K562 (cell line): ENCODE measurements around the gene MYLK2. TPM values are rescaled to one million over a fixed set of nuclear protein-coding genes. Genes with fewer than 3 reads are reported as not detected.

Source experiments
- ATAC-seq: fragments of 200-7000 bp; cut with Tn5 transposase; 3 replicates; pipeline ENCODE4 v1.9.1; 2020; ENCODE audit warnings: moderate library complexity
- BruUV-seq: library from RNA; stranded (reverse); fragments of 400-500 nt; replicated peaks from 2 replicates; lab custom pipeline; 2021; lab: Mats Ljungman, UMichigan
- CTCF ChIA-PET: fragments of 300-600 bp; formaldehyde crosslinking; extraction: SDS; loops from one replicate; lab custom pipeline; 2021; ENCODE audit warnings: low intra/inter-chr PET ratio; lab: Yijun Ruan, JAX
- POLR2A ChIA-PET: fragments of 300-600, 350-650 bp; sonication (Branson Sonifier 250); formaldehyde crosslinking; extraction: SDS; loops from one replicate; lab custom pipeline; 2021; ENCODE audit warnings: antibody characterized with exemption, inconsistent platforms; lab: Yijun Ruan, JAX
- DNase-seq, 4 experiments: peaks; one replicate each; pipeline versions ENCODE4 v3.0.0 to v3.0.0-alpha.2; 2011 to 2018; ENCODE audit warnings: low spot score in 3 of 4, mixed read lengths in 3 of 4; ENCODE audit errors: extremely low read depth in 1 of 4
- FAIRE-seq: peaks from 2 replicates; lab custom pipeline; 2011; peaks lifted over from hg19 to GRCh38; lab: Jason Lieb, UNC
- H2AFZ ChIP-seq: 2 replicates; pipeline ENCODE4 v1.6.0; 2011; ENCODE audit warnings: low read depth, low read length, control low read depth, inconsistent platforms
- H3K27ac ChIP-seq: fragments of 200-600 bp; 3 replicates; pipeline ENCODE4 v1.8.0; 2011; ENCODE audit warnings: low read depth, mild to moderate bottlenecking, control low read depth, inconsistent platforms, low read length, moderate library complexity, mixed read lengths; ENCODE audit errors: extremely low read depth
- H3K27me3 ChIP-seq, 2 experiments: fragments of 300-600 bp in 1 of 2; 2 replicates in 1 of 2; 3 replicates in 1 of 2; pipeline versions ENCODE4 v1.6.0 to v1.8.0; 2011; ENCODE audit warnings: inconsistent platforms in 2 of 2, low read length in 2 of 2, mild to moderate bottlenecking in 1 of 2, mixed read lengths in 1 of 2, moderate library complexity in 1 of 2; ENCODE audit not compliant: control insufficient read depth in 2 of 2, insufficient read depth in 2 of 2
- H3K36me3 ChIP-seq: fragments of 300-600 bp; 3 replicates; pipeline ENCODE4 v1.8.0; 2011; ENCODE audit warnings: mild to moderate bottlenecking, low read length, inconsistent platforms; ENCODE audit not compliant: control insufficient read depth, insufficient read depth
- H3K4me1 ChIP-seq, 2 experiments: fragments of 200-600 bp in 1 of 2; replicated peaks in 1 of 2; 2 replicates in 1 of 2; 3 replicates in 1 of 2; pipeline versions ENCODE4 v1.5.1 to v1.8.0; 2011; ENCODE audit warnings: inconsistent platforms in 2 of 2, low read length in 2 of 2, mild to moderate bottlenecking in 1 of 2, mixed read lengths in 1 of 2, moderate library complexity in 1 of 2; ENCODE audit not compliant: control insufficient read depth in 2 of 2, insufficient read depth in 2 of 2
- H3K4me2 ChIP-seq: 2 replicates; pipeline ENCODE4 v1.6.1; 2011; ENCODE audit warnings: low read length, control low read depth, inconsistent platforms, mixed read lengths; ENCODE audit not compliant: insufficient read depth
- H3K4me3 ChIP-seq: fragments of 200-600 bp; sonication (generic), shearing (Covaris generic); 2 replicates; pipeline ENCODE4 v1.5.1; 2016; ENCODE audit warnings: control low read depth, inconsistent platforms
- H3K79me2 ChIP-seq: fragments of 200-600 bp; 3 replicates; pipeline ENCODE4 v1.8.0; 2011; ENCODE audit warnings: low read length, inconsistent platforms; ENCODE audit not compliant: control insufficient read depth, insufficient read depth
- H3K9ac ChIP-seq, 2 experiments: 2 replicates each; pipeline versions ENCODE4 v1.6.0 to v1.6.1; 2011; ENCODE audit warnings: low read depth in 2 of 2, low read length in 2 of 2, control low read depth in 1 of 2, inconsistent platforms in 1 of 2, mild to moderate bottlenecking in 1 of 2, mixed read lengths in 1 of 2; ENCODE audit not compliant: insufficient read depth in 1 of 2
- H3K9me1 ChIP-seq: one replicate; pipeline ENCODE4 v1.6.0; 2011; ENCODE audit warnings: inconsistent platforms, mild to moderate bottlenecking, low read length, moderate library complexity; ENCODE audit not compliant: control insufficient read depth, insufficient read depth
- H3K9me3 ChIP-seq: replicated peaks from 2 replicates; pipeline ENCODE4 v1.5.1; 2011; ENCODE audit warnings: low read depth, low read length, inconsistent platforms; ENCODE audit not compliant: control insufficient read depth, insufficient read depth
- H4K20me1 ChIP-seq: replicated peaks from 2 replicates; pipeline ENCODE4 v1.6.1; 2011; ENCODE audit warnings: low read length, inconsistent platforms, mixed read lengths; ENCODE audit not compliant: control insufficient read depth, insufficient read depth
- DACH1 ChIP-seq: fragments of 450-650 bp; IDR thresholded peaks from 2 replicates; pipeline ENCODE4 v1.6.1; 2018; ENCODE audit not compliant: partially characterized antibody
- ETV6 ChIP-seq, 3 experiments: fragments of 150-350 bp in 1 of 3; sonication (generic) in 1 of 3; formaldehyde crosslinking in 1 of 3; IDR thresholded peaks; 2 replicates each; pipeline versions ENCODE4 v1.6.1 to v1.8.0; 2014 to 2022; ENCODE audit warnings: borderline replicate concordance in 2 of 3, low read depth in 2 of 3, antibody characterized with exemption in 1 of 3, low read length in 1 of 3, mild to moderate bottlenecking in 1 of 3, missing genetic modification reagents in 1 of 3
- GATA2 ChIP-seq: sonication (generic); formaldehyde crosslinking; IDR thresholded peaks from 2 replicates; pipeline ENCODE4 v1.4.0; 2020; ENCODE audit warnings: mild to moderate bottlenecking, missing genetic modification reagents
- HDAC1 ChIP-seq, 2 experiments: fragments of 450-650 bp; IDR thresholded peaks; 2 replicates each; pipeline ENCODE4 v1.6.1; 2016 to 2017; ENCODE audit warnings: inconsistent platforms in 1 of 2, mild to moderate bottlenecking in 1 of 2, moderate library complexity in 1 of 2
- HDGF ChIP-seq: fragments of 450-650 bp; IDR thresholded peaks from 2 replicates; pipeline ENCODE4 v1.6.1; 2016
- KLF16 ChIP-seq: IDR thresholded peaks from 2 replicates; pipeline ENCODE4 v1.6.1; 2016; ENCODE audit warnings: antibody characterized with exemption
- MED1 ChIP-seq: sonication (generic); formaldehyde crosslinking; IDR thresholded peaks from 2 replicates; pipeline ENCODE4 v1.8.1; 2023; ENCODE audit warnings: missing genetic modification reagents, borderline replicate concordance
- NR3C1 ChIP-seq: sonication (generic); formaldehyde crosslinking; IDR thresholded peaks from 2 replicates; pipeline ENCODE4 v1.8.1; 2022; ENCODE audit warnings: missing genetic modification reagents
- RFX7 ChIP-seq: fragments of 250-450 bp; sonication (Bioruptor Pico); IDR thresholded peaks from 2 replicates; pipeline ENCODE4 v1.5.1; 2021; ENCODE audit warnings: mild to moderate bottlenecking
- SAFB ChIP-seq: fragments of 200-400 bp; formaldehyde crosslinking; IDR thresholded peaks from 2 replicates; pipeline ENCODE4 v1.6.1; 2017; ENCODE audit warnings: low read depth, low read length, borderline replicate concordance
- TBL1XR1 ChIP-seq, 2 experiments: IDR thresholded peaks; 2 replicates each; pipeline ENCODE4 v1.6.1; 2012; ENCODE audit warnings: improper control_type of control experiment in 2 of 2, low read length in 2 of 2, mild to moderate bottlenecking in 1 of 2
- YBX1 ChIP-seq: fragments of 450-650 bp; IDR thresholded peaks from 2 replicates; pipeline ENCODE4 v1.7.1; 2016; ENCODE audit warnings: mild to moderate bottlenecking
- ZNF23 ChIP-seq: fragments of 250-450 bp; sonication (Bioruptor Pico); IDR thresholded peaks from 2 replicates; pipeline ENCODE4 v1.4.0; 2020; ENCODE audit warnings: mild to moderate bottlenecking
- WGBS: fragments of 100-300 bp; shearing (Covaris generic); methylation state at CpG from one replicate; pipeline ENCODE4 v1.1.6; 2016; ENCODE audit warnings: low coverage, mixed read lengths; ENCODE audit not compliant: insufficient coverage; ENCODE audit errors: missing lambda C conversion rate; 5-methylcytosine and 5-hydroxymethylcytosine counted together
- in situ Hi-C: fragments of 300-500 bp; cut with MboI; formaldehyde crosslinking; loops from 4 replicates; pipeline ENCODE4 v1.15.0; 2018; ENCODE audit warnings: inconsistent platforms, mixed read lengths
- intact Hi-C: fragments of 100-400 bp; cut with micrococcal nuclease; formaldehyde crosslinking; loops from 2 replicates; pipeline ENCODE4 v1.14.2; 2022
- polyA plus RNA-seq, 8 experiments: library from polyadenylated mRNA; depleted of rRNA in 4 of 8; stranded (reverse) in 5 of 8; unstranded in 3 of 8; fragments of >200 nt; fragmentation: Nextera tagmentation in 2 of 8; fragmentation: Illumina TruSeq in 1 of 8; extraction: Ambion mirVana in 2 of 8; extraction: Trizol in 1 of 8; gene quantifications; 2 replicates each; pipeline versions ENCODE4 v1.2.1 to v1.2.3, GENCODE V29; 2011 to 2014; ENCODE audit warnings: inconsistent platforms in 1 of 8, missing spikeins in 1 of 8
- total RNA-seq, 7 experiments: library from RNA; depleted of rRNA in 6 of 7; stranded (reverse); fragments of >200 nt in 6 of 7; fragmentation: Illumina TruSeq in 2 of 7; extraction: Trizol in 2 of 7; gene quantifications; 2 replicates each; pipeline versions ENCODE4 v1.2.1 to v1.2.3, GENCODE V29; 2011 to 2021; ENCODE audit warnings: low replicate concordance in 1 of 7
- TF ChIP-seq, protein P1 (sequence below): fragments of 450-650 bp; IDR thresholded peaks from 2 replicates; pipeline ENCODE4 v1.7.1; 2018; ENCODE audit warnings: mild to moderate bottlenecking, low read depth; ENCODE audit not compliant: partially characterized antibody

MYLK2 gene
- total and polyA plus RNA-seq, 9 of the 15 experiments (the other 6 are each of a cell fraction or from before 2014, with no cell fraction given), result 0.07 to 0.53 (median 0.18) TPM; not detected in 2

DNA sequence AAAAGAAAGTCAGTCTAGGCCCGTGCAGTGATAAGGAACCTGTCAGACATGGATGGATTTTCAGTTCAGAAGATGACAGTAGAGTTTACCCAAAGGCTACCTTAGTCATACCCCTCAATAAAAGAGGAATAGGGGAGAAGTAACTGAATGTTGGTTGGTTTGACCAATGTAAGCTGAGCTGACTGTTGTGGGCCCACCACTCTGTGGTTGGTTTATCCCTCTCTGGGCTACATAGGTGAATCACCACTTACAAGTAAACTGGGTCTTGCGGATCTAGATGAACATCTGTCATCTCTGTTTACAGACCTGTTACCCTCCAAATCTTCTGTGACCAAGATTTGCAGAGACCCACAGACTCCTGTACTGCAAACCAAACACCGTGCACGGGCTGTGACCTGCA lies 37.2 kb upstream of the MYLK2 start:
- H4K20me1 ChIP-seq, result no peaks in the 10 kb centered on the region
- no peaks in the 10 kb centered on the region for H3K4me1 ChIP-seq
- intact Hi-C loops, result no loop called here
- H3K27ac ChIP-seq, result no peak overlapping the region
- H3K9me1 ChIP-seq, result no peaks in the 10 kb centered on the region
- no peaks in the 10 kb centered on the region for H3K79me2 ChIP-seq
- DNase-seq, result no peak
- no peak overlapping the region for H3K4me2 ChIP-seq
- H3K27me3 ChIP-seq, result no peaks in the 10 kb centered on the region
- no peak overlapping the region for H3K4me3 ChIP-seq
- ATAC-seq, result no peak
- CTCF ChIA-PET, result no interaction called here
- no TSS peak for BruUV-seq
- H3K36me3 ChIP-seq, result peaks cover 98% of the 10 kb centered on the region
- TF ChIP-seq TBL1XR1 (IDR thresholded peaks at IDR 0.05; ENCODE audit: low read length in 2 of 2), result no peak
- TF ChIP-seq HDGF, result no peak
- no peak for TF ChIP-seq GATA2 (CRISPR knock-in tag)
- TF ChIP-seq ETV6 (IDR thresholded peaks at IDR 0.05; ENCODE audit: borderline replicate concordance in 1 of 2, low read depth in 2 of 2, low read length in 1 of 2), result no peak
- no peak for TF ChIP-seq ETV6 (CRISPR knock-in tag; IDR thresholded peaks at IDR 0.05; ENCODE audit: borderline replicate concordance)
- FAIRE-seq, result no peak
- H2AFZ ChIP-seq, result no peak overlapping the region
- POLR2A ChIA-PET, result interaction anchor here (0.6 to 0.7 kb wide), 2 partner anchors 9 to 23 kb away, joined by 4 to 8 read pairs; no protein-coding TSS in a partner anchor
- H3K9ac ChIP-seq, result no peak overlapping the region
- in situ Hi-C loops, result no loop called here
- WGBS, result 94% methylated on average over 4 of the region's 4 CpGs
- H3K9me3 ChIP-seq, result no peaks in the 10 kb centered on the region

DNA sequence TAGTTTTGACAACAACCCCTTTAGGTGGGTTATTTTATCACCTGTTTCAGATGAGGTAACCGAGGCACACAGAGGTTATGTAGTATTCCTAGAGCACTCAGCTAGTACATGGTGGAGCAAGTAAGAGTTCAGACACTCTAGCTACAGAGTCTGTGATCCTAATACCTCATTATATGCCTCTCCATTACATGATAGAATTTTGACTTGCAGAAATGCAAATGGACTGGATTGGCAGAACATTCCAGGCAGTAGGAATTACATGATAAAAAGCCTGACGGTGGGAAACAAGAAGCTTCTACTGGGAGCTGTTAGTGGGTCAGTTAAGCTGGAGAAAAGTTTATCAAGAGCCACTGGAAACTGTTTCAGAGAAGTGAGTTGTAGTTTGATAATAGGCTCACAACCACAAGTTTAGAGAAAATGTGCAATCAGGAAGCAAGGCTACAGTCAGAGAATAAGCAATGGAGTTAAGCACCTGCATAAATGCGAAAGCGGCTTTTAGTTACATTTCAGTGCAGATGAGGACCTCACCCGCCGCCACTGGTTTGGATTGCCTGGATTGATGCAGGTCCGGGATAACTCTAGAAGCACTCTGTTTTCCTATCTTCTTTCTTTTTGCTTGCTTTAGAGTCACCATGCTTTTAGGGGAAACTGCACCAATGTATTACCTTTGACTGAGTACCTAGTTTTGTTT lies 34.7 kb upstream of the MYLK2 start:
- TF ChIP-seq MED1 (no peak), YBX1 (no peak), DACH1 (no peak), SAFB (no peak), NR3C1 (CRISPR knock-in tag) (no peak), RFX7 (CRISPR knock-in tag) (no peak), KLF16 (no peak), HDAC1 (IDR thresholded peaks at IDR 0.05) (no peak), ZNF23 (CRISPR knock-in tag) (no peak)
- TF ChIP-seq, protein P1, sequence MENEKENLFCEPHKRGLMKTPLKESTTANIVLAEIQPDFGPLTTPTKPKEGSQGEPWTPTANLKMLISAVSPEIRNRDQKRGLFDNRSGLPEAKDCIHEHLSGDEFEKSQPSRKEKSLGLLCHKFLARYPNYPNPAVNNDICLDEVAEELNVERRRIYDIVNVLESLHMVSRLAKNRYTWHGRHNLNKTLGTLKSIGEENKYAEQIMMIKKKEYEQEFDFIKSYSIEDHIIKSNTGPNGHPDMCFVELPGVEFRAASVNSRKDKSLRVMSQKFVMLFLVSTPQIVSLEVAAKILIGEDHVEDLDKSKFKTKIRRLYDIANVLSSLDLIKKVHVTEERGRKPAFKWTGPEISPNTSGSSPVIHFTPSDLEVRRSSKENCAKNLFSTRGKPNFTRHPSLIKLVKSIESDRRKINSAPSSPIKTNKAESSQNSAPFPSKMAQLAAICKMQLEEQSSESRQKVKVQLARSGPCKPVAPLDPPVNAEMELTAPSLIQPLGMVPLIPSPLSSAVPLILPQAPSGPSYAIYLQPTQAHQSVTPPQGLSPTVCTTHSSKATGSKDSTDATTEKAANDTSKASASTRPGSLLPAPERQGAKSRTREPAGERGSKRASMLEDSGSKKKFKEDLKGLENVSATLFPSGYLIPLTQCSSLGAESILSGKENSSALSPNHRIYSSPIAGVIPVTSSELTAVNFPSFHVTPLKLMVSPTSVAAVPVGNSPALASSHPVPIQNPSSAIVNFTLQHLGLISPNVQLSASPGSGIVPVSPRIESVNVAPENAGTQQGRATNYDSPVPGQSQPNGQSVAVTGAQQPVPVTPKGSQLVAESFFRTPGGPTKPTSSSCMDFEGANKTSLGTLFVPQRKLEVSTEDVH, result no peak
- Histone ChIP-seq H3K79me2 (no peaks in the 10 kb centered on the region; the same call in 2 of the 3 replicates), H3K9ac (no peak overlapping the region), H3K27ac (no peak overlapping the region), H3K27me3 (no peaks in the 10 kb centered on the region), H2AFZ (no peak overlapping the region), H3K4me2 (no peak overlapping the region), H3K4me3 (no peak overlapping the region), H3K4me1 (no peaks in the 10 kb centered on the region), H4K20me1 (no peaks in the 10 kb centered on the region), H3K9me1 (no peaks in the 10 kb centered on the region), H3K36me3 (peaks cover 96% of the 10 kb centered on the region), H3K9me3 (no peaks in the 10 kb centered on the region)
- intact Hi-C loops (no loop called here), in situ Hi-C loops (no loop called here)
- CTCF ChIA-PET, result no interaction called here
- DNase-seq (no peak), FAIRE-seq (no peak), ATAC-seq (no peak)
- 95% methylated on average over 7 of the region's 7 CpGs for WGBS
- BruUV-seq, result no TSS peak
- POLR2A ChIA-PET, result interaction anchor here (0.6 to 1.6 kb wide), 5 partner anchors 10 to 31 kb away, joined by 3 to 6 read pairs (median 3); no protein-coding TSS in a partner anchor
